Measurements from ENCODE around the gene TNFSF11.

- TF ChIP-seq CTCF (IDR thresholded peaks at IDR 0.05; ENCODE audit: low read length) (no peak), EZH2phosphoT487 (IDR thresholded peaks at IDR 0.05; ENCODE audit: low read length) (no peak)
Measured at GRCh38 chr13:42610649-42611048, 36.7 kb downstream of the TNFSF11 start.
